COR-L47 (cell line): ENCODE measurements around the gene MAP7D2.

ENCODE experiments used
- DNase-seq: peaks from one replicate; lab custom pipeline; 2025; lab: John Stamatoyannopoulos, UW

MAP7D2 gene

DNA sequence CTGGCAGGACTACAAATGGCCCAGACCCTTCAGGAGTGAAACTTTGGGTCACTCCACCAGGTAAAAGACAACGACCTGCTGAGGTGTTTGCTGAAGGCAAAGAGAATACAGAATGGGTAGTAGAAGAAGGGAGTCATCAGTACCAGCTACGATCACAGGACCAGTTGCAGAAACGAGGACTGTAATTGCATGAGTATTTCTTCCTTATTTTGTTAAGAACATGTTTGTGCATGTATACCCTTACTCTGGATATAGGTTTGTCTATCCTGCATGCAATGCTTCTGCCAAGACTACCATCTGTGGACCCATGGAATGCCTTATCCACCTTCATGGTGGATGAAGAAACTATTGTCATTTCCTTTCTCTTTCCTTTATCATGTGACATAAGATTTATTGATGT lies 77.7 kb downstream of the MAP7D2 start:
- DNase-seq: no peak

DNA sequence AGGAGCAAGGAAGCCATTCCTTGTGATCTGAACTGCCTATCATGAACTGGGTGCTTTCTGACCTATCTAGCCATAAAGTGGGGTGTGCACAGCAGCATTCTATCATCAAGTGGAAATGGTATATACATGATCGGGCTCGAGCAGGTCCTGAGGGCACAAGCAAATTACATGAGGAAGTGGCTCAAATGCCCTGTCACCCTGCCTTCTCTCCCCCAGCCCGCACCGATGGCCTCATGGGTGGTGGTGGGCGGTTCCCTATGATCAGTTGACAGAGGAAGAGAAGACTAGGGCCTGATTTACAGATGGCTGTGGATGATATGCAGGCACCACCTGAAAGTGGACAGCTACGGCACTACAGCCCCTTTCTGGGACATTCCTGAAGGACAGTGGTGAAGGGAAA lies 79.5 kb downstream of the MAP7D2 start:
- no peak for DNase-seq

DNA sequence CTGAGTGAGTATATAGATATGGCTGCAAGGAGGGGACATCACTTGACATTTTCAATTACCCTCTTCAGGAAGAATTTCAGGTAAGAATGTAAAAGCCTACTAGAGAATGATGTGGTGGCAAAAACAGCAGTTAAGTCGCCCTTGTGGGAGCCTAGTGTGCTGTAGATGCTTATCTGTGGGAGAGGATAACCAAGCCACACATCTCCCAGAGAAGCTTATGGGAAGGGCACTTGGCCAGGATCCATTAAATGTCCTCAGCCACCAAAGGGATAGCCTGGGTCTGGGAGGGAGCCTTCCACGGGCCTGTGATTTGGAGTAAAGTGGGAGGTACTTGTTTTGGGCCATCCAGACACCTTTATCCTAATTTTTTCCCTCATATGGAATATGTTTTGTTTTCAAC lies 84.5 kb downstream of the MAP7D2 start:
- no peak for DNase-seq

DNA sequence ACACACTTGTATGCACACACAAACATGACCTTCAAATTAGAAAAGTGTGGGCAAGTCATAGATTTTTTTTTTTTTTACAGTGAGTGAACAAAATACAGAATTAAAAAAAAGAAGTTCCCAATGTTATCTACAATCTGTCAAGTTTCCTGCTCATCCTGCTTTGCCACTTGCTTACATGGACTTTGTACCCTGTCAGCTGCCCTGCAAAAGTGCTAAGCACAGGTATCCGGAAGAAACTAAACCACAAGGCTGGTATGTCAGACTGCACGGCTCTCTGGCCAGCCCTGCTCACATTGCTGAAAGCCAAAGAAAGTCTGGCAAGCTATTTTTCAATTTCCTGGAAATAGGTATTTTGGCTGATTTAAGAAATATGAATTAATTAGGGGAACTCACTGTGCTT lies 87.0 kb downstream of the MAP7D2 start:
- DNase-seq: no peak

DNA sequence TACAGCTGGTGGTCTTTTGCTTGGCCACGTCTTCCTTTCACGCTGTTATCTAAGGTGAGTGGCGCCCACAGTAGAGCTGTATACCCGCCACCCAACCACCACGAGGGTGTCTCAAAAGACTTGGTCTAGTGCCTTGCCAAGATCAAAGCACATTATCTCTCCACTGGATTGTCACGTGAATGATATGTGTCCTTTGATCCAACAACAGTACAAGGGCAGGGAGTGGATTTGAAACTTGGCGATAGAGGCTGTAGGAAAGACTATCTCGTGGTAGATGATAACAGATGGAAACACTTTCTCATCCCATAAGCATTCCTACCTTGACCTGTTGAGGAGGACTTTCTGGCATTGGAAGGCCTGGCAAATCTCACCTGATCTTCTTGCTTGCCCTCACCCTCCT lies 88.1 kb downstream of the MAP7D2 start:
- no peak for DNase-seq

DNA sequence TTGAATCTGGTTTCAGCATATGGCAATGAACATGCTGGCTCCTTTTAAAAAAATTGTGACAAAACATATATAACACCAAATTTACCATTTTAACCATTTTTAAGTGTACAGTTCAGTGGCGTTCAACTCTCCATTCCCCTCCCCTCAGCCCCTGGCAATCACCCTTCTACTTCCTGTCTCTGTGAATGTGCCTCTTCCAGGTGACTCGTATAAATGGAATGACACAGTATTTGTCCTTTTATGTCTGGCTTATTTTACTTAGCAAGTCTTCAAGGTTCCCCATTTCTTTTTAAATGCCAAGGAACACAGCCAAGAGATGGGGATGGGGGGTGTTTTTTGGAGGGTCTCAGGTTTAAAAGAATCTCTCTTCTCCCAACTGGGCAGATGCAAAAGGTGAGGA lies 90.4 kb downstream of the MAP7D2 start:
- no peak for DNase-seq

DNA sequence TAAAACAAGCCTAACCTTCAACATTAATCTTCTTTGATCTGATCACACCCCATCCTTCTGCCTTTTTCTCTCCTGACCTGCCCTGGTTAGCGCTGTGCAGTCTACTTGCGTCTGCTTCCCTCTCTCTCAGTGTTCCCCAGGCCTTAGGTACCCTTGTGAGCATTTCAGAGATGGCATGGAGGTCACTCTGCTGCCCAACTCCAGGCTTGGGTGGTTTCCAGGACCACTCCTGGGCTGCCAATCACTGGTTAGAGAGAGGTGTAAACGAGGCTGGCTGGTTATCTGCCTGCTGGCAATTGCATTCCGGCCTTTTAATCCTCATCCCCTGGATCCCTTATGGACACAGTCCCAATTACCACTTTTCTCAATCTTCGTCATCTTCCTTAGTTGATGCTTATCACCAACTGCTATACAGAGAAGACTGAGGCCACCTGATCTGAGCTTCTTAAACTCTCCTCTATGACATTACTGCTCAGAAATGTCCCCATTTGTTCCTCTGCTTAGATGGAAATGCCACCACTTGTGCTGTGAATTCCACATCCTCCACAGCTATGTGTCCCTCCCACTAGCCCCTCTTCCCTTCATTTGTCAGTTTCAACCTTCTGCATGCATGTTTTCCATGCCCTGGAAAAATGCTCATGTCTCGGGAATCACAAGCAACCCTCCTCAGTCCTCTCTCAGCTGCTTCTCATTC lies 96.9 kb downstream of the MAP7D2 start:
- DNase-seq: no peak

DNA sequence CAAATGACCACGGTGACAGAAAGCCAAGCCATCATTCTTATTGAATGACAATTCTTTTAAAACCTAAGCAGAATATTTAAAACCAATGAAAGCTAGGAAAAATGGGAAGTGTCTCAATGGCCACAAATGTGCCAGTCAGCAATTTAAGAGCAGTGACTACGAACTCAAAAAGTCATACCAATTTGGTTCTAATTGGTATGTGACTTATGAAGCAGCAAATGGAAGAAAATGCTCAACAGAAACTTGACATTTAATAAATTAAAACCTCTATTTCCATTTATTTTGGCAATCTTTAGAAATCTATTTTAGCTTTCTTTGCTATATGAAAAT lies 100.1 kb downstream of the MAP7D2 start:
- DNase-seq: no peak

DNA sequence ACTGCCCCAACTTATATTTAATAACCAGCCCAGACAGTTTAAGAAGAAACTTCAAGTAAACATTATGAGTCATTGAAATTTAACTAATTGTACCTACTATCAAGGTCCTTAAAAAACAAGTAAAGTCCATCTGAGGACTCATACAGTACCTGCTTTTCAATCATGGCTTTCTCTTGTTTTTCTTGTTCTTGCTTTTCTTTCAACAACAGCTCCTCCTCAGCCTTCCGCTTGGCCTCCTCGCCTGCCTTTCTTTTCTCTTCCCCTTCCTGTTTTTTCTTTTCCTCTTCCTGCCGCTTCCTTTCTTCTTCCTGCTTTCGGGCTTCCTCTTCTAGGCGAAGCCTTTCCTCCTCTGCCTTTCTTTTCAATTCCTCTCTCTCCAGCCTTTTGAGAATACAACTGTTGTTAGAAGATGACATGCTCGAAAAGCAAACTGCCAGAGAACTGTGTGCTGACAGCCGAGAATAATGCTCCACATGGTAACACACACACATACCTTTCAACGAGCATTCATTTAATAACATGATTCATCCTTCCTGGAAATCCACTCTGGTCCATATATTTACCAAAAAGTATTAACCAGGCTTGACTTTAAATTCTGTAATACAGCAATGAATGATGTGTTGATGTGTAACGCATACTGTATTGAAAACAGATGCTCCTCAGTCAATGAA lies 100.6 kb downstream of the MAP7D2 start:
- DNase-seq: no peak

DNA sequence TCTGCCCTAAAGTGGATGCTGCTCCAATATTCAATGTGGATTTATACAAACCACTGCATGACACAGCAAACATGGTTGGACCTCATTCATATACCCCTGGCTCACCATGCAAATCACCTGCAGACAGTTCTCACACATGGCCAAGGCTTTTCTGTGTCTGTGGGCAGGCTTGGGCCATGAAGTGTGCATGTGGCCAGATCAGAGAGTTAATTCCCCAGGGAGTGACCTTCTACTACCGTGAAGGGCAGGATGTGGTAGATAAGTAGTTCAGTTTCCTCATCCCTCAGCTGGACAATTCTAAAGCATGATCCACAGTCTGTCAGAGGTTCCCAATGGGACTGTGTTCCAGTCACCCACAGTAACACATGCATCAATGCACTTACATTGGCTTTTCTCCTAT lies 101.3 kb downstream of the MAP7D2 start:
- DNase-seq: no peak

DNA sequence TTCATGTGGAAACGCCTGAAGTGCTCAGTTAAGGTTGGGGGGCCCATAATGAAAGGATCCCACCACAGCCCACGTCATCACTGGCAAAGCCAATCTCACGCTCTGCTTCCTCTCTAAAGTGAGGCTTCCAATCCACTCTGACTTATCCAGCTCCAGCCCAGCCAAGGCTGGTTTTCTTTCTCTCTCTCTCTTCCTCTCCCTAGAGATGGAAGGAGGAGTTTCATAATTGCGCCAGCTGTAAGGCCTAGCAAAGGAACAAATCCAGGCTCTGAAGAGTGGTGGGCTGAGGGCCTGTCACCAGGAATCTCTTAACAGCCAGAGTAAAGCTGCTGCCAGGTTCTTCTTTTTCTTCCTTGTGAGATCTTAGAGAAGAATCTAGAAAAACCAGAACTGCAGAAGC lies 105.1 kb downstream of the MAP7D2 start:
- no peak for DNase-seq

DNA sequence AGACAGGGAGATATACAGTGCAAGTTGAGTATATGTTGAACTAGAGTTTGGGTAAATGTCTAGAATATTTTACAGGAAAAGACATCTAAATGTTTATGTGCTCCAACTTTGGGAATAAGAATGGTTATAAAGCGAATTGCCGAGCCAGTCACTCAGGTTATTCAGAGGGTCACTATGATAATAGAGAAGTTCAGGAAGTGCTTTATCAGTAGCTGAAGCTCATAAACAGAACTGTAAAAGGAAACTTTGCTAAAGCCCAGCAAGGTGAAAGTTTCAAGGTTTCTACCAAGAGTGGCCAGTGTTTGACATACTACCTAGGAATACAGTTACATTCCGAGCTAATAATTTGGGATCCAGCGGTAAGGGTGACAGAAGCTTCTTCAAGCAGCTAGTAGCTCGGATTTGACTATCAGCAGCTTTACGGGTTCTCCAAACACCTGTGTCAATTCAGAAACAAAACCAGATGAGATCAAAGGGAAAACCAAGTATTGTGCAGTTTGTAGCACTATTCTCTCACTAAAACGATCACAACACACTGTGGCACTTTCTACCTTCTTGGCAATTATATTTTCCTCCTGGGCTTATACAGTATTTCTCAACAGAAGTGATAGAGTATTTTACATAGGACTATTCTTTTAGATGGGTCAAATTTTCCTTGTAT lies 108.6 kb downstream of the MAP7D2 start:
- no peak for DNase-seq

DNA sequence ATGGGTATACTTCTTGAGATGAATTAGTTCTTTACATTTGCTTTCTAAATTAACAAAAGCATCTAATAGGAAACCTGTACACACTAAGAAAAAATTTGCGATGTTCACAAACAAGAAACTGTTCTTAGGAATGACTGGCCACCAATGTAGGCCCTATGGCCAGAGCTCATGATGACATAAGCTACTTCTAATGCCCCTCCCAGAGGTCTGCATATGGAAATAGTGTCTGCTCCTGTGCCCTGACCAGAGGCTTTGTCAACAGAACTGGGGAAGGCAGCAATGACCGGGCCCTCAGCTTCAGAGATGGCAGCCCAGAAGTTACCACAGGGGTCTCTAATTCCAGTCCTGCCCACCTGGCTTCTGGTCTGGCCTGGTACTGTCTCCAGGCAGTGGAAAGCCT lies 110.8 kb downstream of the MAP7D2 start:
- DNase-seq: no peak

DNA sequence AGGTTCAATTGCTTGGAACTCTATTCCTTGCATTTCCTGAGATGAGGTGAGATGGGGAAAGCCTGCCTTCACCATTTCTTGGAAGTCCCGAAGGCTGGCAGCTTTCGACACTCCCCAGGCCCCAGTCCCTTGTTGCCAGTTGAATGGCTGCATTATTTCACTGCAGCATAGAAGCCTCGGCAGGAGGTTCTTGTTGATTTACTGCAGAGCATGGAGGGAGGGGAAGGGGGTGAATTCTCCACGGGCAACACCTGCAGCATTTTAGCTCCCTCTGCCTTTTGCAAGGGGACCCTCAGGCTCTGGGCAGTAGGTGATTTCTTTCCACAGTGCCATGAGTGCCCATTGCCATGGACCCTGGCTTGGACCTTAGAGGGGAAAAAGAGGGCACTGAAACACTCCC lies 115.1 kb downstream of the MAP7D2 start:
- no peak for DNase-seq

DNA sequence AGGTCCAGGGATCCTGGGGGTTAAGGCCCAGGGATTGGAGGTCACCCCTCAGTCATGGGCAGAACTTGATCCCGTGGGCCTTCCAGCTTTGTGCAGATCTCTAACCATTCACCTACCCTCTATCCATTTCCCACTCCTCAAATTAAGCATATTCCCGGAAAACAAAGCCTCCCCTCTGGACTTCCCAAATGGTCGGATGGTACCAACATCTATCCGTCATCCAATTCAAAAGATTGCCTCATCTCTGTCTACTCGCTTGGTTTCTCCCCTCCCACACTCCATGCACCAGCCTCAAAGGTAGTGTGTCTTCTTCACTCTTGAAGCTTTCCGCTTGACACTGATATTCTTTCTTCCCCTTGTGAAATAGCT lies 125.4 kb downstream of the MAP7D2 start:
- DNase-seq: no peak

DNA sequence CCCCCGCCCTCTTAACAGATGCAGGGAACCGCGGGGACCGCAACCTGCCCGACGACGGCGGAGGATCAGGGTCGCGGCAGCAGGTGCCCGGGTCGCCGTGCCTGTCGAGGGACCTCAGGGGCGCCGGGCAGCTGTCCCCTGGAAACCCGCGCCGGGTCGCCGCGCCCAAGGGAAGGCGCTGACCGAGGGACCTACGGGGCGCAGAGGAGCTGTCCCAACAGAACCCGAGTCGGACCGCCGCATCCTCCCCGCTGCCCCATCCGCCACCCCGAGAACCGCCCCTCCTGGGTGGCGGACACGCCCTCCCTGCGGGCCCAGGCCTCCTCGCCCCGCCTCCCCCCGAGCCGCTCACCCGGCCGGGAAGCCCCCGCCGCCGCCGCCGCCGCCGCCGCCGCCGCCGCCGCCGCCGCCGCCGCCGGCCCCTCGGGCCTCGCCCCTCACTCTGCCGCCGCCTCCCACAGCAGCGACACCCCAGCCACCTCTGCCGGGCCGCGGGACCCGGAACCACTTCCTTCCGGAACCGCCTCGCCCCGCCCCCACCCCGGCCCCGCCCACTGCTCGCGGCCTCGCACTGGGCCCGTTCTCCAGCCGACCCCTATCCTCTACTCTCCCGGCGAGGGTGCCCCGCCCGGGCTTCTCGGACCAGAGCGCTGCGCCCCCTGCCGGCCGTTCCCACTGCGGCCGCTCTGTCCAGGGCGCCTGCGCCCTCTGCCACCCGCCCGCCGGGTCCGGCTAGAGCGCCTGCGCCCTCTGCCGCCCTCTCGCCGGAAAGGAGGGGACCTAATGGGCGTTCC lies 126.0 kb downstream of the MAP7D2 start, which contains the start of gene BCLAF3:
Gene BCLAF3, minus strand, starts transcription at position 506 of the 794 bp plus-strand sequence. CDS start 20,797 bp downstream, outside the sequence.
- DNase-seq: peak; percentile 77

DNA sequence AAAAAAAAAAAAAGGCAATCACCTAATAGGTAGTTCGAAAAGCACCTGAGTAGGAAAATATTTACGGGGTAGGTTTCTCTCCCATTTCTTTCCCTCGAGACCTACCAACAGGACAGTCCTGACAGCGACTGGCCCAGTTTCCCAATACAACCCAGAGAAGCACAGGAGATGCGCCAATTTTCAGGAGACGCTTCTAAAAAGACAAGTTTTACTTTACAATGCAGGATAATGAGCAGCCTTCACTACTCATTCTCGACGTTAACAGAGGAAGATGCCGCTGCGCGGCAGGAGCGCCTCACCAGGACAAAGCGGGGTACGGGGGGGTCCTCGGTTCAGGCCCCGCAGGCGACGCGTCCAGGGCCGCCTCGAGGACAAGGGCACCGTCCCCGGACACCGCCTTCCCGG lies 126.6 kb downstream of the MAP7D2 start:
- DNase-seq: no peak

DNA sequence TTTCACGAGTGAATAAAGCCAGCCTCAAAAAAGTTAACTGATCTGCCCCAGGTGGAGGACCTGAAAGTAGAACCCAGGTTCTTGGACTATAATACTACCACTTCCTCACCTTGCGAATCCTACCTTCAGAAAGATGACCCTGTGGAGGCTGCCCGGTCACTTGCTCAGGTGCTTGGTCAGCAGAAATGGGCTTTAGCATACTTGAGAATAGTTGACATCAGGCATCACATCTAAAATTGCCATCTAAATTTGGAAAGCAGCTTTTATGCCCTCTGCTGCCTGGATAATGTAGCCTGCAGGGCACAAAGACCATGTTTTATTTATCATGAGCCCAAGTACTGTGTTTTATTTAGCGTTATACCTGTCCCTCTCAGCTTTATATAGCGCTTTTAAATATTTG lies 128.9 kb downstream of the MAP7D2 start:
- no peak for DNase-seq

DNA sequence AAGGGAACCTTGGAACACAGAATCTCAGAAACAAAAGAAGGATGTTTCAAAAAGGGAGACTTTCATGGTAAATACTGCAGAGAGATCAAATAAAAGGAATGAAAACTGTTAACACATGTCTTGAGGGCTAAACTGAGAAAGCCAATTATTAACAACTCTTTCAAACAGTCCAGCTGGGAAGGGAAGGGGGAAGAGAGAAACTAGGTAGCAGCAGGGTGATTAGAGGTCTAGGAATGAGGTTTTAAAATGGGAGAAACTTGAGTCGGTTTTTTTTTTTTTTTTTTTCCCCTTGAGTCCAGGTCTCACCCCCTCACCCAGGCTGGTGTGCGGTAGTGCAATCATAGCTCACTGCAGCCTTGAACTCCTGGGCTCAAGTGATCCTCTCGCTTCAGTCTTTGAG lies 130.2 kb downstream of the MAP7D2 start:
- no peak for DNase-seq

DNA sequence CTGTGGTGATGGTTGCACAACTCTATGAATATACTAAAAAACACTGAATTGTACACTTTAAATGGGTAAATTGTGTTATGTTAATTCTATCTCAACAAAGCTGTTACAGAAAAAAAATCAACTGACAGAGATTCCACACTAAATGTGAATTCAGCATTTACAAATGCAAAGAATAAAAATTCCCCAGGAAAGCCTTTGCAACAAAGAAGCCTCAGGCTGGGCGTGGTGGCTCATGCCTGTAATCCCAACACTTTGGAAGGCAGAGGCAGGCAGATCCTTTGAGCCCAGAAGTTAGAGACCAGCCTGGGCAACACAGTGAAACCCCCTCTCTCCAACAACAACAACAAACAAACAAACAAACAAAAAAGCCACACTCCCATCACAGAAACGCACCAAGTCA lies 134.8 kb downstream of the MAP7D2 start:
- no peak for DNase-seq

DNA sequence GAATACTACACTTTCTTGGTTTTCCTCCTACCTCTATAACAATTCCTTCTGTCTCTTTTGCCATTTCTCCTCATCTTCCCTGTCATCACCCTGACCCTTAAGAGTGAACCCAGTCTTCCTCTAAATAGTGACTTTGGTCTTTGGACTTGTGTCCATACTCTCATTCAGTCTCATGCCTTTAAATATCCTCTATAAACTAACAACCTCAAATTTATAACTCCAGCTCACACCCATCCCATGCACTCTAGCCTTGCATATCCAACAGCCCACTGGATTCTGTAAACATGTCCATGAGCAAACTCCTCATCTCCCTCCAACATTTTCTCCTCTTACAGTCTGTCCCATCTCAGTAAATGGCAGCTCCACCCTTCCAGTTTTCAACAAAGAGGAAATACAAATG lies 140.9 kb downstream of the MAP7D2 start:
- DNase-seq: no peak

DNA sequence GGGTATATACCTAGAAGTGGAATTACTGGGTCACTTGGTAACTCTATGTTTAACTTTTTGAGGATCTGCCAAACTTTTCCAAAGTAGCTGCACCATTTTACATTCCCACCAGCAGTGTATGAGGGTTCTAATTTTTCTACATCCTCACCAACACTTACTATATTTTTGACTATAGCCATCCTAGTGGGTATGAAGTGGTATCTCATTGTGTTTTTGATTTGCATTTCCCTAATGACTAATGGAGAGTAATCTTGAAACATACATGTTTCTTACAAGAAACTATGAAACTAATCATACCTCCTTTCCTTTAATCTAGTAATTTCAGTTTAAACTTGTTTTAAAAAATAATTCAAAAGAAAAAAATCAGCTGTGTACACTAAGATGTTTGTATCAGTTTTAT lies 143.7 kb downstream of the MAP7D2 start:
- DNase-seq: no peak

DNA sequence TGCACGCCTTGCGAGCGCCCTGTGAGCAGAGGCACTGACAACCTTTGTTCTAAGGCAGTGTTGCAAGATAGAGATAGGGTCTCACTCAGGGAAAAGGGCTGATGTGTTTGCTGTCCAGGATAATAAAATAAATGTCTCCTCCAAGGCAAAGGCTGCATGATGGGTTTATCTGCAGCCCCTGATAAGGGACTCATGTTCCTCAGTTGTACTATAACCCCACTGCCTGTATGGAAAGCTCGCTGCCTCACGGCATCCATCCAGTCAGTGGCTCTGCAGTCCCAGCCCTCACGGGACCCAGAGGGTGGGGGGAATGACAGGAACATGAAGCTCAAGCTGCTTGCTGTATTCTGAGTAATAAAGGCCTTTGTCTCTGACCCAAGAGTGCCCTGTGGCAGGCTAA lies 148.4 kb downstream of the MAP7D2 start:
- no peak for DNase-seq
